Endothelial cell of umbilical vein (primary cell): Measurements from ENCODE around the gene LSM5. TPM values are rescaled to one million over a fixed set of nuclear protein-coding genes. Genes with fewer than 3 reads are reported as not detected.

Source experiments
- BruUV-seq: library from RNA; stranded (reverse); fragments of 400-500 nt; replicated peaks from 2 replicates; lab custom pipeline; 2021; lab: Mats Ljungman, UMichigan
- CTCF ChIA-PET: fragments of 300-600, 350-600 bp; sonication (Branson Sonifier 250); formaldehyde crosslinking; loops from one replicate; lab custom pipeline; 2021; ENCODE audit warnings: antibody characterized with exemption, inconsistent platforms; lab: Charles Lee
- POLR2A ChIA-PET: fragments of 300-600, 350-600 bp; sonication (Branson Sonifier 250); formaldehyde crosslinking; loops from one replicate; lab custom pipeline; 2021; ENCODE audit warnings: antibody characterized with exemption, inconsistent platforms; lab: Charles Lee
- DNase-seq: peaks from one replicate; pipeline ENCODE4 v3.0.0-alpha.2; 2011; ENCODE audit warnings: low read depth, low spot score
- FAIRE-seq: peaks from 2 replicates; lab custom pipeline; 2011; peaks lifted over from hg19 to GRCh38; lab: Jason Lieb, UNC
- H2AFZ ChIP-seq: 2 replicates; pipeline ENCODE4 v1.6.0; 2012; ENCODE audit warnings: low read depth, low read length, control low read depth, inconsistent platforms
- H3K27ac ChIP-seq: 2 replicates; pipeline ENCODE4 v1.5.1; 2011; ENCODE audit warnings: low read depth, mild to moderate bottlenecking, control low read depth, low read length, moderate library complexity; ENCODE audit not compliant: insufficient read depth
- H3K27me3 ChIP-seq, 2 experiments: 2 replicates each; pipeline versions ENCODE4 v1.6.0 to v1.6.1; 2011; ENCODE audit warnings: low read length in 2 of 2, mixed read lengths in 1 of 2; ENCODE audit not compliant: control insufficient read depth in 2 of 2, insufficient read depth in 2 of 2
- H3K36me3 ChIP-seq, 2 experiments: 2 replicates in 1 of 2; 3 replicates in 1 of 2; pipeline ENCODE4 v1.5.1; 2011; ENCODE audit warnings: low read length in 2 of 2, mild to moderate bottlenecking in 1 of 2, moderate library complexity in 1 of 2; ENCODE audit not compliant: control insufficient read depth in 2 of 2, insufficient read depth in 2 of 2; ENCODE audit errors: extremely low read depth in 1 of 2
- H3K4me1 ChIP-seq: 3 replicates; pipeline ENCODE4 v1.5.1; 2011; ENCODE audit warnings: mild to moderate bottlenecking, low read length; ENCODE audit not compliant: control insufficient read depth, insufficient read depth; ENCODE audit errors: extremely low read depth
- H3K4me2 ChIP-seq: 2 replicates; pipeline ENCODE4 v1.6.1; 2011; ENCODE audit warnings: low read length, control low read depth, mixed read lengths; ENCODE audit not compliant: insufficient read depth
- H3K4me3 ChIP-seq, 3 experiments: fragments of 200-600 bp in 1 of 3; sonication (generic), shearing (Covaris generic) in 1 of 3; replicated peaks in 1 of 3; 2 replicates each; pipeline ENCODE4 v1.5.1; 2011 to 2016; ENCODE audit warnings: control low read depth in 3 of 3, low read length in 3 of 3, mild to moderate bottlenecking in 2 of 3, inconsistent platforms in 1 of 3, low read depth in 1 of 3, moderate library complexity in 1 of 3; ENCODE audit not compliant: insufficient read depth in 1 of 3
- H3K79me2 ChIP-seq: 2 replicates; pipeline ENCODE4 v1.6.0; 2012; ENCODE audit warnings: low read length, inconsistent platforms; ENCODE audit not compliant: control insufficient read depth, insufficient read depth
- H3K9ac ChIP-seq: replicated peaks from 2 replicates; pipeline ENCODE3; 2011; ENCODE audit warnings: low read length, control low read depth; ENCODE audit not compliant: insufficient read depth; ENCODE audit errors: extremely low read depth
- H3K9me1 ChIP-seq: replicated peaks from 3 replicates; pipeline ENCODE4 v1.6.0; 2011; ENCODE audit warnings: mild to moderate bottlenecking, low read length; ENCODE audit not compliant: control insufficient read depth, insufficient read depth; ENCODE audit errors: extremely low read depth
- H3K9me3 ChIP-seq: replicated peaks from 2 replicates; pipeline ENCODE4 v1.5.1; 2012; ENCODE audit warnings: low read length, inconsistent platforms; ENCODE audit not compliant: control insufficient read depth, insufficient read depth
- H4K20me1 ChIP-seq: replicated peaks from 2 replicates; pipeline ENCODE3; 2011; ENCODE audit warnings: mild to moderate bottlenecking, low read length; ENCODE audit not compliant: control insufficient read depth, insufficient read depth; ENCODE audit errors: extremely low read depth
- EZH2 ChIP-seq: IDR thresholded peaks from 2 replicates; pipeline ENCODE4 v1.6.1; 2012; ENCODE audit warnings: borderline replicate concordance, low read depth, mild to moderate bottlenecking, moderate library complexity, low read length, inconsistent platforms; ENCODE audit not compliant: severe bottlenecking
- FOS ChIP-seq: IDR thresholded peaks from 2 replicates; pipeline ENCODE4 v1.6.1; 2011; ENCODE audit warnings: mild to moderate bottlenecking, low read length, moderate library complexity, borderline replicate concordance; ENCODE audit not compliant: insufficient read depth
- GATA2 ChIP-seq: IDR thresholded peaks from 2 replicates; pipeline ENCODE4 v1.7.0; 2011; ENCODE audit warnings: low read depth, mild to moderate bottlenecking, moderate library complexity, mixed read lengths, low read length; ENCODE audit not compliant: insufficient read length, insufficient read depth
- JUN ChIP-seq: IDR thresholded peaks from 2 replicates; pipeline ENCODE4 v1.6.1; 2011; ENCODE audit warnings: borderline replicate concordance, low read depth; ENCODE audit not compliant: insufficient read length, insufficient read depth
- MYC ChIP-seq: IDR thresholded peaks from one replicate; pipeline ENCODE4 v1.6.1; 2011; ENCODE audit warnings: mild to moderate bottlenecking, low read depth, low read length
- POLR2A ChIP-seq: IDR thresholded peaks from 2 replicates; pipeline ENCODE4 v1.6.1; 2012; ENCODE audit warnings: low read depth, mild to moderate bottlenecking, control low read depth, low read length
- POLR2AphosphoS5 ChIP-seq: IDR thresholded peaks from 2 replicates; pipeline ENCODE4 v1.6.1; 2012; ENCODE audit warnings: low read depth, mild to moderate bottlenecking, control low read depth, low read length, moderate library complexity; ENCODE audit not compliant: insufficient read depth
- dilution Hi-C: fragments of 300-500 bp; cut with MboI; formaldehyde crosslinking; loops from one replicate; pipeline ENCODE4 v1.15.0; 2019; ENCODE audit warnings: low sequenced_read_pairs; ENCODE audit not compliant: extremely low pct_ligation_motif_present
- intact Hi-C: fragments of 100-400 bp; cut with micrococcal nuclease; formaldehyde crosslinking; loops from one replicate; pipeline ENCODE4 v1.10.0; 2022
- polyA plus RNA-seq, 4 experiments: library from polyadenylated mRNA; depleted of rRNA in 3 of 4; stranded (reverse) in 3 of 4; unstranded in 1 of 4; fragments of >200 nt; gene quantifications; 2 replicates each; pipeline versions ENCODE4 v1.2.1 to v1.2.3, GENCODE V29; 2011 to 2012; ENCODE audit warnings: missing spikeins in 1 of 4
- total RNA-seq: library from RNA; stranded (reverse); gene quantifications from 2 replicates; pipeline ENCODE4 v1.2.3, GENCODE V29; 2021
- TF ChIP-seq, protein P1 (sequence below), 2 donors: IDR thresholded peaks; 1 replicate in 1 of 2; 2 replicates in 1 of 2; pipeline ENCODE4 v1.5.1; 2011; ENCODE audit warnings: low read length in 2 of 2, mild to moderate bottlenecking in 2 of 2, moderate library complexity in 2 of 2, control low read depth in 1 of 2, inconsistent platforms in 1 of 2, low read depth in 1 of 2; ENCODE audit not compliant: insufficient read depth in 1 of 2; ENCODE audit errors: extremely low read depth in 1 of 2

Gene LSM5
- total and polyA plus RNA-seq, 2 donors (not counting 3 experiments of a cell fraction or from before 2014, with no cell fraction given) = 36.3 to 68.1 TPM

GRCh38 chr7:32507414-32507813, 17.2 kb upstream of the LSM5 start:
- intact Hi-C loops (no loop called here), dilution Hi-C loops (no loop called here)
- CTCF ChIA-PET = no interaction called here
- FAIRE-seq (no peak), DNase-seq (no peak)
- peaks cover 2% of the 10 kb centered on the region for H3K4me1 ChIP-seq
- H3K4me3 ChIP-seq = no peak overlapping the region
- H3K9me3 ChIP-seq = no peaks in the 10 kb centered on the region
- no peaks in the 10 kb centered on the region for H4K20me1 ChIP-seq
- H3K27ac ChIP-seq = no peak overlapping the region
- POLR2A ChIA-PET = no interaction called here
- no peaks in the 10 kb centered on the region for H3K9me1 ChIP-seq
- H2AFZ ChIP-seq = no peak overlapping the region
- H3K9ac ChIP-seq = no peak overlapping the region
- H3K79me2 ChIP-seq = peaks cover 87% of the 10 kb centered on the region
- H3K4me2 ChIP-seq = no peak overlapping the region
- BruUV-seq = no TSS peak
- no peaks in the 10 kb centered on the region for H3K27me3 ChIP-seq
- TF ChIP-seq POLR2A = no peak
- TF ChIP-seq EZH2 = no peak
- no peak for TF ChIP-seq FOS
- TF ChIP-seq MYC = no peak
- TF ChIP-seq GATA2 = no peak
- no peak for TF ChIP-seq POLR2AphosphoS5
- TF ChIP-seq, protein P1, sequence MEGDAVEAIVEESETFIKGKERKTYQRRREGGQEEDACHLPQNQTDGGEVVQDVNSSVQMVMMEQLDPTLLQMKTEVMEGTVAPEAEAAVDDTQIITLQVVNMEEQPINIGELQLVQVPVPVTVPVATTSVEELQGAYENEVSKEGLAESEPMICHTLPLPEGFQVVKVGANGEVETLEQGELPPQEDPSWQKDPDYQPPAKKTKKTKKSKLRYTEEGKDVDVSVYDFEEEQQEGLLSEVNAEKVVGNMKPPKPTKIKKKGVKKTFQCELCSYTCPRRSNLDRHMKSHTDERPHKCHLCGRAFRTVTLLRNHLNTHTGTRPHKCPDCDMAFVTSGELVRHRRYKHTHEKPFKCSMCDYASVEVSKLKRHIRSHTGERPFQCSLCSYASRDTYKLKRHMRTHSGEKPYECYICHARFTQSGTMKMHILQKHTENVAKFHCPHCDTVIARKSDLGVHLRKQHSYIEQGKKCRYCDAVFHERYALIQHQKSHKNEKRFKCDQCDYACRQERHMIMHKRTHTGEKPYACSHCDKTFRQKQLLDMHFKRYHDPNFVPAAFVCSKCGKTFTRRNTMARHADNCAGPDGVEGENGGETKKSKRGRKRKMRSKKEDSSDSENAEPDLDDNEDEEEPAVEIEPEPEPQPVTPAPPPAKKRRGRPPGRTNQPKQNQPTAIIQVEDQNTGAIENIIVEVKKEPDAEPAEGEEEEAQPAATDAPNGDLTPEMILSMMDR (IDR thresholded peaks at IDR 0.05; ENCODE audit: extremely low read depth in 1 of 2, insufficient read depth in 1 of 2, low read depth in 1 of 2, low read length in 2 of 2) = no peak
- no peak for TF ChIP-seq JUN
- peaks cover 0 to 1% of the 10 kb centered on the region in 2 experiments for H3K36me3 ChIP-seq
